Glutamatergic neuron (in vitro differentiated cells): ENCODE data around the gene PCK1. TPM values are rescaled to one million over a fixed set of nuclear protein-coding genes. Genes with fewer than 3 reads are reported as not detected.

ENCODE experiments used
- DNase-seq: peaks from one replicate; pipeline ENCODE4 v3.0.0; 2022
- H3K27ac Mint-ChIP-seq: one replicate; pipeline ENCODE4 v1.8.0; 2020; ENCODE audit warnings: mild to moderate bottlenecking, mixed read lengths, inconsistent platforms; ENCODE audit not compliant: unreplicated experiment
- H3K27me3 Mint-ChIP-seq: one replicate; pipeline ENCODE4 v1.8.0; 2020; ENCODE audit warnings: mild to moderate bottlenecking, moderate library complexity, mixed read lengths, inconsistent platforms; ENCODE audit not compliant: unreplicated experiment
- H3K36me3 Mint-ChIP-seq: one replicate; pipeline ENCODE4 v1.8.0; 2020; ENCODE audit warnings: mild to moderate bottlenecking, mixed read lengths, inconsistent platforms; ENCODE audit not compliant: unreplicated experiment
- H3K4me1 Mint-ChIP-seq: one replicate; pipeline ENCODE4 v1.8.0; 2020; ENCODE audit warnings: mild to moderate bottlenecking, low read depth, mixed read lengths, inconsistent platforms; ENCODE audit not compliant: unreplicated experiment
- H3K4me3 Mint-ChIP-seq: one replicate; pipeline ENCODE4 v1.8.0; 2020; ENCODE audit warnings: mild to moderate bottlenecking, mixed read lengths, inconsistent platforms; ENCODE audit not compliant: unreplicated experiment
- H3K9me3 Mint-ChIP-seq: one replicate; pipeline ENCODE4 v1.8.0; 2020; ENCODE audit warnings: mild to moderate bottlenecking, moderate library complexity, mixed read lengths, inconsistent platforms; ENCODE audit not compliant: unreplicated experiment
- CTCF ChIP-seq: fragments of 200-600 bp; sonication (generic); IDR thresholded peaks from one replicate; pipeline ENCODE4 v1.5.0; 2021; ENCODE audit not compliant: partially characterized antibody, unreplicated experiment
- total RNA-seq: library from RNA; stranded (reverse); fragmentation: NEBNext Ultra II Directional; extraction: Animal tissue kit (Norgen Biotek cat#: 25700); gene quantifications from one replicate; pipeline ENCODE4 v1.2.1, GENCODE V29; 2021; ENCODE audit not compliant: unreplicated experiment

PCK1 gene
- total RNA-seq, 1 donor from 2014 or later, result not detected

DNA sequence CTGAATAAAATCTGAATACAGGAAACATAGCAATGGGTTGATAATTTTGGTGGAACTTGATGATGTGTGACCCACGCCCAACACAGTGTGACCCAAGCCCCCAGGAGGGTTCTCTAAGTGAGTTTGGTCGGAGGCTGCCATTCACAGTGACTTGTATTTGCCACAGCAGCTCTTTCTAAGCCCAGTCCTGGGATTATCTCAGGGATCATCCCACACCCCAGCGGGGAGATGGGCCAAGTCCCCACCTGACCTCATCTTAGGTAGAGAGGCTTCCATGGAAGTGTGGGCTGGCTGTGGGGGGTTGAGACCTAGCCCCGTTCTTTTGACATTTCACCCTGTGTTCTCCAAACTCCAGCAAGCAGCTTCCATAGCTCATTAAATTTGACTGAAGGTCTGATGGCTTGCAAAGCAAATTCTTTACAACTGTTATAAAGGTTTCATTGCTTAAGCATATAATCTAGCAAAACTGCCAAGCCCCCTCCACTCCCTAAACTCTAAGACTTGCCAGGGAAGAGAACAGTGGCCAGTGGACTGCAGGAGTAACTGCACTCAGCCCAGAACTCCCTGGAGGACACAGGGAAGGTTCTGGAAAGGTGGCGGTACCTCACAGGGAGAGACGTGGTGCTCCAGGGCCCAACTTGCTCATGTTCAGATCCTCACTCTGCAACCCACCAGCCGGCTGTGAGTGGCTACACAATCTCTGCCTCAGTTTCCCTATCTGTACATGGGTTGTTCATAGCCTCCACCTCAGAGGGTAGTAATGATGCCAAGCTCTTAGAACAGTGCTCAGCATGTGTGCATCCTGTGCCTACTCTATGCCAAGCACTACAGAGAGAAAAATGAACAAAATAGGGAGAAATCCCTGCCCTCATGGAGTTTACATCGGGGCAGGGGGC is 1.0 kb upstream of the PCK1 start:
- Mint-ChIP-seq H3K9me3 (peaks cover 3% of the 10 kb centered on the region), H3K4me3 (no peak overlapping the region), H3K27me3 (no peaks in the 10 kb centered on the region), H3K4me1 (peaks cover 5% of the 10 kb centered on the region), H3K36me3 (peaks cover 6% of the 10 kb centered on the region), H3K27ac (no peak overlapping the region)
- DNase-seq, result no peak
- TF ChIP-seq CTCF, result no peak

GRCh38 chr20:57561356-57562279 is 708 bp downstream of the PCK1 start:
- TF ChIP-seq CTCF, result no peak
- no peak overlapping the region for H3K27ac Mint-ChIP-seq
- H3K4me1 Mint-ChIP-seq, result no peaks in the 10 kb centered on the region
- no peaks in the 10 kb centered on the region for H3K27me3 Mint-ChIP-seq
- DNase-seq, result no peak
- H3K36me3 Mint-ChIP-seq, result peaks cover 6% of the 10 kb centered on the region
- H3K9me3 Mint-ChIP-seq, result peaks cover 3% of the 10 kb centered on the region
- H3K4me3 Mint-ChIP-seq, result no peak overlapping the region

DNA sequence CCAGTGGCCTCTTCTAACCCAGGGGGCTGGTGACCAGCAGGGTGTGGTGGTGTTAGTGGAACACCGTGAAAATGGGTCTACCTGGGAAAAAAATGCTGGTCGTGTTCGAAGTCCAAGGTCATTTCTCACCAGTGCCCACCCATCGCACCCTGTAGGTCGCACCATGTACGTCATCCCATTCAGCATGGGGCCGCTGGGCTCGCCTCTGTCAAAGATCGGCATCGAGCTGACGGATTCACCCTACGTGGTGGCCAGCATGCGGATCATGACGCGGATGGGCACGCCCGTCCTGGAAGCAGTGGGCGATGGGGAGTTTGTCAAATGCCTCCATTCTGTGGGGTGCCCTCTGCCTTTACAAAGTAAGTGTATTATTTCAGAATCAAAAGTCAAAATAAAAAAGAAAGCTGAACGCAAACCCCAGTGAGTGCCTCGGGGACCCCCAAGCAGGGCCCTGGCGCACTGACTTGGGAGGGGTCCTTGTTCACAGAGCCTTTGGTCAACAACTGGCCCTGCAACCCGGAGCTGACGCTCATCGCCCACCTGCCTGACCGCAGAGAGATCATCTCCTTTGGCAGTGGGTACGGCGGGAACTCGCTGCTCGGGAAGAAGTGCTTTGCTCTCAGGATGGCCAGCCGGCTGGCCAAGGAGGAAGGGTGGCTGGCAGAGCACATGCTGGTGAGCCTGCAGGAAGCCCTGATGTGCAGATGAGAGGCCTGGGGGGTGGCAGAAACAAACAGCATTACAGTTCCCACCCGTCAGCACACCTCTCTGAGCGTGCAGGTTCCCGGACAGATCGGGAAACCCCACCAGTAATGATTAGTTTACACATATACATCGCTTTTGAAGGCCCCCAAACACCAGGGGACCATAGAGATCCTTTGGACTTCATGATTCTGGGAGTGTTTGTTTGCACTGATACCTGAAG is 1.9 kb downstream of the PCK1 start:
- Mint-ChIP-seq H3K9me3 (peaks cover 3% of the 10 kb centered on the region), H3K27me3 (no peaks in the 10 kb centered on the region), H3K36me3 (peaks cover 6% of the 10 kb centered on the region), H3K4me3 (no peak overlapping the region), H3K27ac (no peak overlapping the region), H3K4me1 (no peaks in the 10 kb centered on the region)
- DNase-seq, result no peak
- no peak for TF ChIP-seq CTCF

DNA sequence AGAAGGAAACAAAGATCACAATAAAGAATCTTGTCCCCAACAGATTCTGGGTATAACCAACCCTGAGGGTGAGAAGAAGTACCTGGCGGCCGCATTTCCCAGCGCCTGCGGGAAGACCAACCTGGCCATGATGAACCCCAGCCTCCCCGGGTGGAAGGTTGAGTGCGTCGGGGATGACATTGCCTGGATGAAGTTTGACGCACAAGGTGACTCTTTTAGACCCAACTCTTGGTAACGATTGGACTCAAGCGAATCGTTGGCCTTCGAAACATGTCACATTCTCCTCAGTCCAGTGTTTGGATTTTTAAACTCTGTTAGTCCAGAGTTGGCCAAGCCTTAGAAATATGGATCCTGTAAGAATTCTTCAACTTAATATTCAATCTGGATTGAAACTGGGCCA is 2.6 kb downstream of the PCK1 start:
- peaks cover 6% of the 10 kb centered on the region for H3K36me3 Mint-ChIP-seq
- no peak for DNase-seq
- no peaks in the 10 kb centered on the region for H3K4me1 Mint-ChIP-seq
- no peaks in the 10 kb centered on the region for H3K27me3 Mint-ChIP-seq
- peaks cover 6% of the 10 kb centered on the region for H3K9me3 Mint-ChIP-seq
- H3K27ac Mint-ChIP-seq, result no peak overlapping the region
- TF ChIP-seq CTCF, result no peak
- no peak overlapping the region for H3K4me3 Mint-ChIP-seq
